Activated CD4-positive, alpha-beta T cell treated with anti-CD3 and anti-CD28 coated beads, Interleukin-2, amount 50 U/mL, for 24 hours (primary cell): Measurements from ENCODE around the gene STX19.
"Not testable (repeated sequence)": the region's sequence is repeated elsewhere in the genome, so short reads cannot be mapped to it uniquely, and the experiment has no call there.

Experiments
- DNase-seq, 2 donors: peaks; one replicate each; pipeline ENCODE4 v3.0.0-alpha.2; 2020; ENCODE audit warnings: low read depth in 1 of 2, low spot score in 1 of 2

The STX19 gene

GRCh38 chr3:93979850-93980676, 48.3 kb downstream of the STX19 start, which contains the start of gene ARL13B:
ARL13B (plus strand) TSS chr3:93980155; CDS start chr3:93980424, 269 bp downstream.
- peak; percentile 79 to 94 for DNase-seq

GRCh38 chr3:93973131-93974126, 55.0 kb downstream of the STX19 start, which contains the start of gene PROS1:
PROS1 (minus strand) TSS chr3:93973896; CDS start chr3:93973749, 147 bp downstream.
- peak in 1 of 2 donors; percentile 14 for DNase-seq

- DNase-seq, result no peak
Measured at GRCh38 chr3:93969997-93970396, 58.4 kb downstream of the STX19 start.

- DNase-seq, result no peak
Measured at GRCh38 chr3:93969443-93969842, 59.0 kb downstream of the STX19 start.

GRCh38 chr3:93965106-93965505, 63.3 kb downstream of the STX19 start:
- DNase-seq, result not testable (repeated sequence)
